T-cell (primary cell): ENCODE results near the gene MYO15B. TPM values are rescaled to one million over a fixed set of nuclear protein-coding genes. Genes with fewer than 3 reads are reported as not detected.
A peak's percentile ranks its signal among the peaks of the same experiment; 100 is the strongest.

Experiments used
- ATAC-seq, 4 experiments: fragments of 200-7000 bp in 3 of 4; fragments of 150-1000 bp in 1 of 4; cut with Tn5 transposase; replicated peaks in 1 of 4; 1 replicate in 3 of 4; 2 replicates in 1 of 4; pipeline ENCODE4 v1.10.0; 2021; ENCODE audit warnings: moderate library complexity in 3 of 4, mild to moderate bottlenecking in 2 of 4, moderate number of reproducible peaks in 1 of 4
- CTCF ChIA-PET, 2 donors: fragments of 300-600 bp; sonication (Branson Sonifier 250); formaldehyde crosslinking; loops; one replicate each; lab custom pipeline; 2022; ENCODE audit warnings: antibody characterized with exemption in 2 of 2; lab: Charles Lee
- POLR2A ChIA-PET, 2 donors: fragments of 300-600 bp; sonication (Branson Sonifier 250); formaldehyde crosslinking; loops; one replicate each; lab custom pipeline; 2022; ENCODE audit warnings: antibody characterized with exemption in 2 of 2; lab: Charles Lee
- DNase-seq, 35 experiments: peaks; one replicate each; pipeline versions ENCODE4 v3.0.0 to v3.0.0-alpha.2; 2013 to 2023
- H3K27ac ChIP-seq: one replicate; pipeline ENCODE4 v1.5.1; 2013; ENCODE audit warnings: low read length
- H3K27me3 ChIP-seq, 2 experiments: replicated peaks in 1 of 2; 1 replicate in 1 of 2; 2 replicates in 1 of 2; pipeline versions ENCODE4 v1.6.1 to v1.7.0; 2013; ENCODE audit warnings: low read length in 1 of 2, mixed read lengths in 1 of 2; ENCODE audit not compliant: control insufficient read depth in 2 of 2, insufficient read depth in 2 of 2; ENCODE audit errors: extremely low read depth in 1 of 2
- H3K36me3 ChIP-seq, 2 donors: 1 replicate in 1 of 2; 2 replicates in 1 of 2; pipeline versions ENCODE4 v1.6.1 to v1.7.0; 2013; ENCODE audit warnings: low read length in 1 of 2; ENCODE audit not compliant: control insufficient read depth in 2 of 2, insufficient read depth in 1 of 2; ENCODE audit errors: extremely low read depth in 1 of 2
- H3K4me1 ChIP-seq, 2 experiments: 1 replicate in 1 of 2; 2 replicates in 1 of 2; pipeline versions ENCODE4 v1.6.1 to v1.7.0; 2013; ENCODE audit warnings: low read length in 2 of 2, mixed read lengths in 1 of 2; ENCODE audit not compliant: insufficient read depth in 2 of 2, control insufficient read depth in 1 of 2; ENCODE audit errors: extremely low read depth in 1 of 2
- H3K4me3 ChIP-seq, 2 donors: 1 replicate in 1 of 2; 2 replicates in 1 of 2; pipeline versions ENCODE4 v1.5.1 to v1.7.0; 2013; ENCODE audit warnings: mild to moderate bottlenecking in 2 of 2, low read length in 1 of 2, moderate library complexity in 1 of 2; ENCODE audit not compliant: control insufficient read depth in 1 of 2; ENCODE audit errors: extremely low read depth in 1 of 2
- H3K9me3 ChIP-seq: 2 replicates; pipeline ENCODE4 v1.7.0; 2013
- H3K27ac Mint-ChIP-seq, 2 donors: one replicate each; pipeline ENCODE4 v1.8.0; 2020 to 2021; ENCODE audit warnings: mild to moderate bottlenecking in 2 of 2, mixed read lengths in 2 of 2
- H3K27me3 Mint-ChIP-seq, 2 donors: one replicate each; pipeline ENCODE4 v1.8.0; 2021 to 2022; ENCODE audit warnings: mixed read lengths in 2 of 2
- H3K36me3 Mint-ChIP-seq: one replicate; pipeline ENCODE4 v1.8.0; 2021; ENCODE audit warnings: mixed read lengths
- H3K4me1 Mint-ChIP-seq, 3 donors: one replicate each; pipeline ENCODE4 v1.8.0; 2020 to 2022; ENCODE audit warnings: mixed read lengths in 3 of 3, mild to moderate bottlenecking in 1 of 3
- H3K4me3 Mint-ChIP-seq, 3 donors: one replicate each; pipeline ENCODE4 v1.8.0; 2020 to 2022; ENCODE audit warnings: mild to moderate bottlenecking in 3 of 3, mixed read lengths in 3 of 3, moderate library complexity in 3 of 3
- H3K9me3 Mint-ChIP-seq, 3 donors: one replicate each; pipeline ENCODE4 v1.8.0; 2020 to 2022; ENCODE audit warnings: mixed read lengths in 3 of 3
- WGBS: methylation state at CpG from one replicate; pipeline ENCODE4 v1.1.5; 2013; ENCODE audit warnings: missing lambda C conversion rate; ENCODE audit not compliant: insufficient coverage; 5-methylcytosine and 5-hydroxymethylcytosine counted together
- total RNA-seq, 35 experiments: library from RNA in 6 of 35; stranded (reverse) in 6 of 35; fragments of 120-200 nt in 1 of 35; gene quantifications; one replicate each; pipeline versions ENCODE4 v1.2.1 to v1.2.4 and lab custom pipeline; 2013 to 2026

Gene MYO15B
- total RNA-seq, 5 donors from 2014 or later (not counting 1 experiment from before 2014, with no cell fraction given), result 171 to 382 (median 273) TPM

GRCh38 chr17:75624714-75625345, 37.2 kb downstream of the MYO15B start:
- no peak overlapping the region for H3K27ac ChIP-seq
- POLR2A ChIA-PET, result no interaction called here
- Mint-ChIP-seq H3K27ac (no peak overlapping the region), H3K27me3 (no peaks in the 10 kb centered on the region), H3K36me3 (no peaks in the 10 kb centered on the region), H3K4me1 (peaks cover 0 to 6% (median 0%) of the 10 kb centered on the region in 3 donors), H3K4me3 (no peak overlapping the region), H3K9me3 (no peaks in the 10 kb centered on the region)
- H3K4me3 ChIP-seq, result no peak overlapping the region
- H3K27me3 ChIP-seq, result no peaks in the 10 kb centered on the region
- no peaks in the 10 kb centered on the region for H3K4me1 ChIP-seq
- no peak for DNase-seq
- CTCF ChIA-PET, result interaction anchor here in 1 of 2 donors (0.6 kb wide), 1 partner anchor 9 kb away, joined by 3 read pairs; no protein-coding TSS in a partner anchor
- WGBS, result 91% methylated on average over 11 of the region's 23 CpGs
- no peaks in the 10 kb centered on the region for H3K9me3 ChIP-seq
- ATAC-seq, result no peak
- H3K36me3 ChIP-seq, result peaks cover 15 to 24% of the 10 kb centered on the region in 2 donors

- H3K4me1 Mint-ChIP-seq, result peaks cover 0 to 6% (median 0%) of the 10 kb centered on the region in 3 donors
- H3K36me3 Mint-ChIP-seq, result no peaks in the 10 kb centered on the region
- ATAC-seq, result peak; percentile 37 to 62 (median 56)
- Histone ChIP-seq H3K4me1 (no peaks in the 10 kb centered on the region), H3K27ac (no peak overlapping the region), H3K9me3 (no peaks in the 10 kb centered on the region), H3K36me3 (peaks cover 15 to 25% of the 10 kb centered on the region in 2 donors), H3K4me3 (no peak overlapping the region), H3K27me3 (no peaks in the 10 kb centered on the region)
- no peaks in the 10 kb centered on the region for H3K9me3 Mint-ChIP-seq
- no peak overlapping the region for H3K4me3 Mint-ChIP-seq
- no peak overlapping the region for H3K27ac Mint-ChIP-seq
- no peaks in the 10 kb centered on the region for H3K27me3 Mint-ChIP-seq
- peak in 5 of 35 experiments; percentile 12 to 22 (median 17) for DNase-seq
- 98% methylated on average over 13 of the region's 15 CpGs for WGBS
- ChIA-PET CTCF (no interaction called here), POLR2A (no interaction called here)
Measured at GRCh38 chr17:75625813-75626486, 38.4 kb downstream of the MYO15B start.

GRCh38 chr17:75626496-75627038, 39.0 kb downstream of the MYO15B start:
- DNase-seq, result no peak
- Histone ChIP-seq H3K4me3 (no peak overlapping the region), H3K27me3 (no peaks in the 10 kb centered on the region), H3K4me1 (no peaks in the 10 kb centered on the region), H3K27ac (no peak overlapping the region), H3K36me3 (peaks cover 15 to 25% of the 10 kb centered on the region in 2 donors), H3K9me3 (no peaks in the 10 kb centered on the region)
- POLR2A ChIA-PET, result no interaction called here
- CTCF ChIA-PET, result no interaction called here
- H3K4me3 Mint-ChIP-seq, result no peak overlapping the region
- H3K27me3 Mint-ChIP-seq, result no peaks in the 10 kb centered on the region
- 93% methylated on average over 7 of the region's 11 CpGs for WGBS
- no peak for ATAC-seq
- no peaks in the 10 kb centered on the region for H3K36me3 Mint-ChIP-seq
- H3K27ac Mint-ChIP-seq, result no peak overlapping the region
- H3K9me3 Mint-ChIP-seq, result no peaks in the 10 kb centered on the region
- H3K4me1 Mint-ChIP-seq, result peaks cover 0 to 6% (median 0%) of the 10 kb centered on the region in 3 donors

- Histone ChIP-seq H3K4me3 (no peak overlapping the region), H3K27me3 (no peaks in the 10 kb centered on the region), H3K9me3 (no peaks in the 10 kb centered on the region), H3K36me3 (peaks cover 16 to 23% of the 10 kb centered on the region in 2 donors), H3K27ac (no peak overlapping the region), H3K4me1 (no peaks in the 10 kb centered on the region)
- no peak overlapping the region for H3K4me3 Mint-ChIP-seq
- ATAC-seq (no peak), DNase-seq (no peak)
- no peaks in the 10 kb centered on the region for H3K27me3 Mint-ChIP-seq
- H3K9me3 Mint-ChIP-seq, result no peaks in the 10 kb centered on the region
- 100% methylated on average over 3 of the region's 10 CpGs for WGBS
- ChIA-PET POLR2A (no interaction called here), CTCF (no interaction called here)
- H3K4me1 Mint-ChIP-seq, result peaks cover 0 to 4% (median 0%) of the 10 kb centered on the region in 3 donors
- H3K36me3 Mint-ChIP-seq, result no peaks in the 10 kb centered on the region
- no peak overlapping the region for H3K27ac Mint-ChIP-seq
Measured at GRCh38 chr17:75627094-75627493, 39.5 kb downstream of the MYO15B start.

- Mint-ChIP-seq H3K27me3 (no peaks in the 10 kb centered on the region), H3K4me1 (peaks cover under 1 to 5% (median 5%) of the 10 kb centered on the region in 3 donors), H3K27ac (no peak overlapping the region), H3K4me3 (no peak overlapping the region), H3K9me3 (no peaks in the 10 kb centered on the region), H3K36me3 (no peaks in the 10 kb centered on the region)
- Histone ChIP-seq H3K4me1 (peaks cover 2 to 9% of the 10 kb centered on the region in 2 experiments), H3K4me3 (no peak overlapping the region), H3K27ac (no peak overlapping the region), H3K27me3 (no peaks in the 10 kb centered on the region), H3K9me3 (no peaks in the 10 kb centered on the region), H3K36me3 (peaks cover 20 to 22% of the 10 kb centered on the region in 2 donors)
- POLR2A ChIA-PET, result interaction anchor here in 1 of 2 donors (0.5 kb wide), 1 partner anchor 252 kb away, joined by 10 read pairs; no protein-coding TSS in a partner anchor
- DNase-seq (no peak), ATAC-seq (no peak)
- 88% methylated on average over 1 of the region's 6 CpGs for WGBS
- CTCF ChIA-PET, result no interaction called here
Measured at GRCh38 chr17:75628425-75628824, 40.8 kb downstream of the MYO15B start.

- Histone ChIP-seq H3K4me1 (peaks cover 2 to 16% of the 10 kb centered on the region in 2 experiments), H3K9me3 (no peaks in the 10 kb centered on the region), H3K27me3 (no peaks in the 10 kb centered on the region), H3K4me3 (no peak overlapping the region), H3K27ac (no peak overlapping the region), H3K36me3 (peaks cover 20 to 22% of the 10 kb centered on the region in 2 donors)
- ChIA-PET POLR2A (interaction anchor here in 1 of 2 donors (0.6 kb wide), 1 partner anchor 11 kb away, joined by 3 read pairs; no protein-coding TSS in a partner anchor), CTCF (interaction anchor here in 1 of 2 donors (0.9 kb wide), 1 partner anchor 124 kb away, joined by 3 read pairs; no protein-coding TSS in a partner anchor)
- Mint-ChIP-seq H3K4me3 (no peak overlapping the region), H3K9me3 (no peaks in the 10 kb centered on the region), H3K27me3 (no peaks in the 10 kb centered on the region), H3K36me3 (no peaks in the 10 kb centered on the region), H3K4me1 (peaks cover 7 to 10% (median 9%) of the 10 kb centered on the region in 3 donors), H3K27ac (no peak overlapping the region)
- 91% methylated on average over 13 of the region's 14 CpGs for WGBS
- DNase-seq (no peak), ATAC-seq (no peak)
Measured at GRCh38 chr17:75629157-75629556, 41.6 kb downstream of the MYO15B start.
